GM23248 (cell line): ENCODE measurements around the gene SUPT4H1. TPM values are rescaled to one million over a fixed set of nuclear protein-coding genes. Genes with fewer than 3 reads are reported as not detected.

ENCODE experiments used
- DNase-seq: peaks from one replicate; pipeline ENCODE4 v3.0.0-alpha.2; 2015
- H2AFZ ChIP-seq: fragments of 200-600 bp; sonication (generic); 2 replicates; pipeline ENCODE4 v1.6.1; 2016; ENCODE audit warnings: antibody characterized with exemption
- H3F3A ChIP-seq: fragments of 200-600 bp; sonication (generic); 2 replicates; pipeline ENCODE4 v1.6.1; 2016; ENCODE audit warnings: mild to moderate bottlenecking, antibody characterized with exemption, mixed run types; ENCODE audit not compliant: insufficient read depth
- H3K27ac ChIP-seq: fragments of 200-600 bp; sonication (generic); 2 replicates; pipeline ENCODE4 v1.5.1; 2016; ENCODE audit warnings: mild to moderate bottlenecking
- H3K27me3 ChIP-seq: fragments of 200-600 bp; sonication (generic); replicated peaks from 2 replicates; pipeline ENCODE4 v1.6.1; 2016; ENCODE audit warnings: mild to moderate bottlenecking; ENCODE audit not compliant: insufficient read depth
- H3K36me3 ChIP-seq: fragments of 200-600 bp; sonication (generic); 2 replicates; pipeline ENCODE4 v1.6.1; 2016; ENCODE audit warnings: low read depth, mild to moderate bottlenecking
- H3K4me1 ChIP-seq: fragments of 200-600 bp; sonication (generic); 2 replicates; pipeline ENCODE4 v1.6.1; 2016; ENCODE audit warnings: mild to moderate bottlenecking; ENCODE audit not compliant: insufficient read depth
- H3K4me2 ChIP-seq: fragments of 200-600 bp; sonication (generic); one replicate; pipeline ENCODE4 v1.6.1; 2016; ENCODE audit warnings: mild to moderate bottlenecking; ENCODE audit not compliant: unreplicated experiment
- H3K4me3 ChIP-seq: fragments of 200-600 bp; sonication (generic); 2 replicates; pipeline ENCODE4 v1.5.1; 2016; ENCODE audit warnings: mild to moderate bottlenecking
- H3K79me2 ChIP-seq: fragments of 200-600 bp; sonication (generic); 2 replicates; pipeline ENCODE4 v1.6.1; 2016; ENCODE audit warnings: mild to moderate bottlenecking; ENCODE audit not compliant: insufficient read depth
- H3K9ac ChIP-seq: fragments of 200-600 bp; sonication (generic); 2 replicates; pipeline ENCODE4 v1.6.1; 2016; ENCODE audit warnings: mild to moderate bottlenecking
- H3K9me2 ChIP-seq: fragments of 200-600 bp; sonication (generic); 2 replicates; pipeline ENCODE4 v1.6.1; 2016; ENCODE audit warnings: mixed run types, mild to moderate bottlenecking, moderate library complexity; ENCODE audit not compliant: insufficient read depth
- H3K9me3 ChIP-seq: fragments of 200-600 bp; sonication (generic); one replicate; pipeline ENCODE4 v1.6.1; 2017; ENCODE audit warnings: low read depth
- H4K20me1 ChIP-seq: fragments of 200-600 bp; sonication (generic); 2 replicates; pipeline ENCODE4 v1.6.0; 2016; ENCODE audit not compliant: insufficient read depth
- EZH2 ChIP-seq: fragments of 200-600 bp; sonication (generic); IDR thresholded peaks from 2 replicates; pipeline ENCODE4 v1.6.1; 2018; ENCODE audit warnings: antibody characterized with exemption, mild to moderate bottlenecking; ENCODE audit not compliant: insufficient read depth, poor library complexity, severe bottlenecking
- EZH2phosphoT487 ChIP-seq: fragments of 200-600 bp; sonication (generic); IDR thresholded peaks from 2 replicates; pipeline ENCODE4 v1.6.1; 2018; ENCODE audit warnings: antibody characterized with exemption, moderate library complexity, mild to moderate bottlenecking, low read depth; ENCODE audit not compliant: insufficient read depth
- WGBS, 2 experiments: methylation state at CpG; one replicate each; pipeline ENCODE4 v1.1.6; 2015 to 2017; ENCODE audit warnings: low lambda C conversion rate in 2 of 2, low coverage in 1 of 2; ENCODE audit errors: missing lambda C conversion rate in 2 of 2; 5-methylcytosine and 5-hydroxymethylcytosine counted together
- in situ Hi-C: fragments of 300-500 bp; cut with MboI; formaldehyde crosslinking; loops from 2 replicates; pipeline ENCODE4 v1.15.0; 2020
- polyA plus RNA-seq: library from polyadenylated mRNA; unstranded; fragments of >200 nt; fragmentation: Nextera tagmentation; extraction: Ambion mirVana; gene quantifications from 2 replicates; pipeline ENCODE4 v1.2.1, GENCODE V29; 2016
- total RNA-seq: library from RNA; depleted of rRNA; stranded (reverse); fragments of >200 nt; shearing (Covaris generic); gene quantifications from 2 replicates; pipeline ENCODE4 v1.2.3, GENCODE V29; 2014

SUPT4H1 gene
- total and polyA plus RNA-seq, 2 experiments from 2014 or later = 57.1 to 92.1 TPM

- Histone ChIP-seq H3K27ac (no peak overlapping the region), H3K4me1 (no peaks in the 10 kb centered on the region), H4K20me1 (no peaks in the 10 kb centered on the region), H3K27me3 (no peaks in the 10 kb centered on the region; the same call in none of the 2 replicates), H3K79me2 (no peaks in the 10 kb centered on the region), H3K9me2 (no peaks in the 10 kb centered on the region), H3K4me3 (no peak overlapping the region), H3K9me3 (no peaks in the 10 kb centered on the region), H2AFZ (no peak overlapping the region), H3K36me3 (no peaks in the 10 kb centered on the region), H3K9ac (no peak overlapping the region), H3F3A (no peaks in the 10 kb centered on the region), H3K4me2 (no peak overlapping the region)
- TF ChIP-seq EZH2 (no peak), EZH2phosphoT487 (no peak)
- in situ Hi-C loops = no loop called here
- 17 to 19% methylated on average over 2 of the region's 2 CpGs for WGBS, 2 experiments
- DNase-seq = no peak
Observed at GRCh38 chr17:58375811-58376210, 23.8 kb upstream of the SUPT4H1 start.

- Histone ChIP-seq H3K9ac (no peak overlapping the region), H3K27ac (no peak overlapping the region), H3K4me2 (no peak overlapping the region), H3K4me3 (no peak overlapping the region), H4K20me1 (no peaks in the 10 kb centered on the region), H3K36me3 (no peaks in the 10 kb centered on the region), H3K79me2 (no peaks in the 10 kb centered on the region), H3F3A (no peaks in the 10 kb centered on the region), H3K9me3 (no peaks in the 10 kb centered on the region), H2AFZ (no peak overlapping the region), H3K27me3 (no peaks in the 10 kb centered on the region; the same call in none of the 2 replicates), H3K4me1 (no peaks in the 10 kb centered on the region), H3K9me2 (no peaks in the 10 kb centered on the region)
- 59 to 61% methylated on average over 5 of the region's 5 CpGs for WGBS, 2 experiments
- no peak for DNase-seq
- TF ChIP-seq EZH2 (no peak), EZH2phosphoT487 (no peak)
- in situ Hi-C loops = no loop called here
Observed at GRCh38 chr17:58375256-58375655, 23.3 kb upstream of the SUPT4H1 start.

- H3K9me3 ChIP-seq = no peaks in the 10 kb centered on the region
- no peaks in the 10 kb centered on the region for H3F3A ChIP-seq
- no peak overlapping the region for H2AFZ ChIP-seq
- H3K36me3 ChIP-seq = no peaks in the 10 kb centered on the region
- H3K79me2 ChIP-seq = no peaks in the 10 kb centered on the region
- no peak overlapping the region for H3K4me3 ChIP-seq
- H3K4me2 ChIP-seq = no peak overlapping the region
- no peak for TF ChIP-seq EZH2phosphoT487
- TF ChIP-seq EZH2 = no peak
- H4K20me1 ChIP-seq = no peaks in the 10 kb centered on the region
- H3K27me3 ChIP-seq = no peaks in the 10 kb centered on the region; the same call in 1 of the 2 replicates
- no peak for DNase-seq
- H3K27ac ChIP-seq = no peak overlapping the region
- in situ Hi-C loops = no loop called here
- H3K9ac ChIP-seq = no peak overlapping the region
- H3K9me2 ChIP-seq = no peaks in the 10 kb centered on the region
- no peaks in the 10 kb centered on the region for H3K4me1 ChIP-seq
- 40 to 45% methylated on average over 1 of the region's 1 CpG for WGBS, 2 experiments
Observed at GRCh38 chr17:58373923-58374322, 21.9 kb upstream of the SUPT4H1 start.

DNA sequence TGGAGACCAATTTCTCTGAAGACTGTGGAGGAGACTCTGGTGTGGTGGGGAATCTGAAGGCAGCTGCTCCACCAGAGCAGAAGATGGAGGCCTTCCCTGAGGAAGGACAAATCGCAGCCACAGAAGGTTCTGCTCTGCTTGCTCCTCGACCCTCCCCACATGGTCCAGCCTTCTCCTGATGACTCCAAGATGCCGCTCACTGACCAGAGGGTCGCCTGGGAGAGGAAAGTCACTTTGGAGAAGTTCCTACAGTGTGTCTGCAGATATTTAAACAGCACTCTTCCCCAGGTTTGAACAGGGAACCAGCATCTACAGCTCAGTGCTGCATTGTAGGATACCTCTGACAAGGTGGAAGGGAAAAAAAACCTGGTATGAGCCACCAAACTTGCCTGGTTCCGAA is 21.0 kb upstream of the SUPT4H1 start:
- H3K9me2 ChIP-seq = no peaks in the 10 kb centered on the region
- H3F3A ChIP-seq = no peaks in the 10 kb centered on the region
- in situ Hi-C loops = no loop called here
- no peaks in the 10 kb centered on the region for H3K9me3 ChIP-seq
- H3K79me2 ChIP-seq = no peaks in the 10 kb centered on the region
- no peak overlapping the region for H3K4me2 ChIP-seq
- no peak overlapping the region for H3K4me3 ChIP-seq
- no peak overlapping the region for H3K27ac ChIP-seq
- H3K27me3 ChIP-seq = no peaks in the 10 kb centered on the region; the same call in 1 of the 2 replicates
- TF ChIP-seq EZH2phosphoT487 = no peak
- no peak for TF ChIP-seq EZH2
- H2AFZ ChIP-seq = no peak overlapping the region
- no peak overlapping the region for H3K9ac ChIP-seq
- H3K4me1 ChIP-seq = no peaks in the 10 kb centered on the region
- no peaks in the 10 kb centered on the region for H4K20me1 ChIP-seq
- H3K36me3 ChIP-seq = no peaks in the 10 kb centered on the region
- 25 to 28% methylated on average over 5 of the region's 5 CpGs for WGBS, 2 experiments
- DNase-seq = no peak

DNA sequence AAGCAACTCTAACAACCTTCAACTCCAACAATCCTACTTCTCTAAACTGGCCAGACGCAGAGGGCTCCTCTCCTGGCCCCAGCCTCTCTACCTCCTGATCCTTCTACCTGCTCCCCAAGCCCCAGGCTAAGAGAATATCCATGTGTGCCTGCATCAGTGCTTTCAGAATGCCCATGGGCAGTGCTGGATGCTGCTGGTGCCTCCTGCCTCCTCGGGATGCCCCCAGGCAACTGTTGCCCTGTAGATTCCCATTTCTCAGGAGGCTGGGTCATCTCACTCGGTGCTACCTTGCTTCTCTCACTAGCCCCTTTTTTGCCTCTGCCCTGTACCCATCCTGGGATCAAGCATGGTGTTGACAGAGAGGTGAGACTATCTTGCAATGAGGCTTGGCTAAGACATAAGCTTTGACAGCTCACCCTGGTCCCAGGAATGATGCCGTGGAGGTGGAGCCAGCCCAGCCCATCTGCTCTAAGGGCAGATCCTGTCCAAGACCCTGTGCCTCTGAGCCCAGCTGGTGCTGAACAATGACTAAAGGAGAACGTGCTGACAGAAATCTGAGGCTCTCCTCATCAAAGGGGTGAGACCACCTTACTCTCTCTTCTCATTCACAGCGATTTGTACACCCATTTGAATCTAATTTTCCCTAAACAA is 19.4 kb upstream of the SUPT4H1 start:
- Histone ChIP-seq H3K27me3 (no peaks in the 10 kb centered on the region; the same call in 1 of the 2 replicates), H3K4me2 (no peak overlapping the region), H3K4me3 (no peak overlapping the region), H3K79me2 (no peaks in the 10 kb centered on the region), H2AFZ (no peak overlapping the region), H3K27ac (no peak overlapping the region), H3K9me2 (no peaks in the 10 kb centered on the region), H3K9ac (no peak overlapping the region), H3K36me3 (no peaks in the 10 kb centered on the region), H4K20me1 (no peaks in the 10 kb centered on the region), H3K9me3 (no peaks in the 10 kb centered on the region), H3F3A (no peaks in the 10 kb centered on the region), H3K4me1 (no peaks in the 10 kb centered on the region)
- DNase-seq = no peak
- TF ChIP-seq EZH2phosphoT487 = no peak
- no peak for TF ChIP-seq EZH2
- WGBS, 2 experiments = 26 to 27% methylated on average over 6 of the region's 6 CpGs
- in situ Hi-C loops = no loop called here
